Stimulated activated CD8-positive, alpha-beta memory T cell treated with anti-CD3 and anti-CD28 coated beads, Interleukin-2, amount 100 ng/mL, for 48 hours (primary cell): Measurements from ENCODE around the gene TOR2A.
A peak's percentile ranks its signal among the peaks of the same experiment; 100 is the strongest.

Experiments used
- DNase-seq, 2 donors: peaks; one replicate each; pipeline ENCODE4 v3.0.0-alpha.2; 2020; ENCODE audit warnings: low read depth in 2 of 2

Gene TOR2A

DNA sequence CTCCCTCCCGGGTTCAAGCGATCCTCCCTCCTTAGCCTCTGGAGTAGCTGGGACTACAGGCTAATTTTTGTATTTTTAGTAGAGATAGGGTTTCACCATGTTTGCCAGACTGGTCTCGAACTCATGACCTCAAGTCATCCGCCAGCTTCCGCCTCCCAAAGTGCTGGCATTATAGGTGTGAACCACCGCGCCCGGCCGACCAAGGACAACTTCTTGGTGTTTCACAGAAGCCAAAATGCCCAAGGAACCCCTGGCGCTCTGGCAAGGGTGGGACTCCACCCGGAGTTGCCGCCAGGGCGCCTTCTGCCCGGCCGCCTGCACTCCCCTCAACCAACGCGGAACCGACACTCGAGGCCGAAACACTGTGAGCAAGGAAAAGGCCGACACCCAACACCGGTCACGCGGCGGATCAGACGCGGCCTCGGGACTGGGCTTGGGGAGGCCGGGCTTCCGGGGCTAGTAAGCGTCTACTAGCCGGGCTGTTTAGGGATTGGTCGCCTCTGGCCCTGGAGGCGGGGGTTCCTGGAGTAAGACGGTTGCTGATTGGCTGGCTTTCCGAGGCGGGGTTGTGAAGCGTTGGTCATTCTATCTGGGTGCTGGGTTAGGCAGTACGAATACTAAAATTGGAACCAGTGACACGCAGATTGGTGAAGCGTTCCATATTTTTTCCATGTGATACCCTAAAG is 36.0 kb downstream of the TOR2A start:
- DNase-seq, result peak; percentile 71 to 85

GRCh38 chr9:127698386-127698785 is 36.7 kb downstream of the TOR2A start:
- no peak for DNase-seq

DNA sequence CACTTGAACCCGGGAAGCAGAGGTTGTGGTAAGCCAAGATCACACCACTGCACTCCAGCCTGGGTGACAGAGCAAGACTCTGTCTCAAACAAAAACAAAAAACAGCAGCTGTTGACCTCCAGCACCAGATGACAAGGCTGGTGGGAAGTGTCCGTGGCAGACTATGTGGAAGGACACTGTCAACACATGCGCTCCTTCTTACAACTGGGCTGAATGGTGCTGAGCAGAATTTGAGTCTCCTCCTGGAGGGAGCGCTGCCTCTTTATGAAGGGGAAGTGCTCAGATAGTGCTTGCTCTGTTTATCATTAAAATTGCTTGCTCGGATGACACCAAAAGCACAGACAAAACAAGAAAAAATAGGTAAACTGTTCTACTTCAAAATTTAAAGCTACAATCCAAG is 37.5 kb downstream of the TOR2A start:
- DNase-seq, result no peak

DNA sequence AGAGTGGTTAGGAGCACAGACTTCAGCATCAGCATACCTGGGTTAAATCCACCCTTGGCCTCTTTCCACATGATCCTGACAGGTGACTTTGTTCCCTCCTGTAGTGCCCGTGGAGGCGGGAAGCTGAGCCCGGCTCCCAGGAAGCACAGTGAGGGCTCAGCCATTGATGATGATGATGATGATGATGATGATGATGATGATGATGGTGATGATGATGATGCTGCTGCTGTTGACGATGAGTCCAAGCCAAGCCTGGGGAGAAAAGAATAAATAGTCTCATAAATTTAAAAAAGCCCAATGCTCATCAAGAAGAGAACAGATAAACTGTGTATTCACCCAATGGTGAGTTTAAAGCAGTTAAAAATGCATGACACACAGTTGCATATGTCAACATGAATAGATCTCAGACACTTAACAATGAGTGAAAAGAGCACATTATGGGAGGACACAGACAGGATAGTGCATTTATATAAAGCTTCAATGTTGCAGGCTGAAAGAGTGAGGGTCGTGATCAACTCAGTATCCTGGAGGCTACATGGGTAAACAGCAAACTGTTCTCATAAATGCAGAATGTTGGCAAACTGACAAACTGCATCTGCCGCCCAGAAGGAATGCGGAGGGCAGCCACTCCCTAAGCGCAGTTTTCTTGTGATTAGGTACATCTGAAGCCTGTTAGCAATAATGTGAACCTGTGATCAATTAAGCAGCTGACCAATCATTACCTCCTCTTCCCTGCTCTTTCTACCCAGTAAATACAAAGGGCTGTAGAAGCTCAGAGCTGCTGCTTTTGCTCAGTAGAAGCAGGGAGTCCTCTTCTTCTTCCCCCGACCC is 40.0 kb downstream of the TOR2A start:
- DNase-seq, result no peak

DNA sequence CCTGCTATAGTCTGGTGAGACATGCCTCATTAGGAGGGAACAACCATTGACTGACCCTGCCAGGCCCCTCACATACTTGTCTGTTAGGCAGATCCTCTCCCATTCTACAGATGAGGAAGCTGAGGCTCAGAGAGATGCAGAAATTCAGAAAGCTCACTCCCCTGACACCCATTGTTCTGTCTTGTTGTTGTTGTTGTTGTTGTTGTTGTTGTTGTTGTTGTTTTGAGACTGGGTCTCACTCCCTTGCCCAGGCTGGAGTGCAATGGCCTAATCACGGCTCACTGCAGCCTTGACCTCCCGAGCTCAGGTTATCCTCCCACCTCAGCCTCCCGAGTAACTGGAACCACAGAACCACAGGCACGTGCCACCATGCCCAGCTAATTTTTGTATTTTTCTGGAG is 41.4 kb downstream of the TOR2A start:
- DNase-seq, result no peak

DNA sequence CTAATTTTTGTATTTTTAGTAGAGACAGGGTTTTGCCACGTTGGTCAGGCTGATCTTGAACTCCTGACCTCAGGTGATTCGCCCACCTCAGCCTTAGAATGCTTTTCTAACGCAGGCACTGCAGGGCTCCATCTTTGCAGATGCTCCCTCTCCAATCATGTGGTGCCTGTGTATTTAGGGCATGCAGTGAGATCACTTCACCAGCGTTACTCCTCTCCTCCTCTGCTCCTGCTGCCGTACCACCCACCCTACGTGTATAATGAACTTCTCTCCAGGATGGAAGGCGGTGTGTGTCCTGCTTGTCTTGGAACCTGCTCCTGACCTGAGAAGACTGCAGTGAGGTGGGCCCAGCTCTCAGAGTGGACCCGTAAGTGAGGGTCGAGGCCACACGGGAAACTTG is 42.0 kb downstream of the TOR2A start:
- no peak for DNase-seq

DNA sequence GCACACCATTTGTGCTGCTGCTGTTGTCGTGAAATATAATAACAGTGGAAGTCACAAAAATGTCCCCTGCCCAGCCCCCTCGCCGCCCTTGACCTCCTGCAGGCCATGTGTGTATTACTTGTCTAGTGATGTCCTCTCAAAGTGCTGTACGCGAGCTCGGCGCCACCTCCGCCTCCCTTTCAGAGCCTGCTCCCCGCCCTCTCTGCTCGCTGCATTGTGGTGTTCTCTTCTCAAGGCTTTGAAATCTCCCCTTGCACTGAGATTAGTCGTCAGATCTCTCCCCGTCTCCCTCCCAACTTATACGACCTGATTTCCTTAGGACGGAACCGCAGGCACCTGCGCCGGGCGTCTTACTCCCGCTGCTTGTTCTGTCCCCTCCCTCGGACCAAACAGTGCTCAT is 43.0 kb downstream of the TOR2A start:
- no peak for DNase-seq

GRCh38 chr9:127690735-127691134 is 44.4 kb downstream of the TOR2A start:
- DNase-seq, result no peak

GRCh38 chr9:127689329-127690000 is 45.6 kb downstream of the TOR2A start:
- no peak for DNase-seq

DNA sequence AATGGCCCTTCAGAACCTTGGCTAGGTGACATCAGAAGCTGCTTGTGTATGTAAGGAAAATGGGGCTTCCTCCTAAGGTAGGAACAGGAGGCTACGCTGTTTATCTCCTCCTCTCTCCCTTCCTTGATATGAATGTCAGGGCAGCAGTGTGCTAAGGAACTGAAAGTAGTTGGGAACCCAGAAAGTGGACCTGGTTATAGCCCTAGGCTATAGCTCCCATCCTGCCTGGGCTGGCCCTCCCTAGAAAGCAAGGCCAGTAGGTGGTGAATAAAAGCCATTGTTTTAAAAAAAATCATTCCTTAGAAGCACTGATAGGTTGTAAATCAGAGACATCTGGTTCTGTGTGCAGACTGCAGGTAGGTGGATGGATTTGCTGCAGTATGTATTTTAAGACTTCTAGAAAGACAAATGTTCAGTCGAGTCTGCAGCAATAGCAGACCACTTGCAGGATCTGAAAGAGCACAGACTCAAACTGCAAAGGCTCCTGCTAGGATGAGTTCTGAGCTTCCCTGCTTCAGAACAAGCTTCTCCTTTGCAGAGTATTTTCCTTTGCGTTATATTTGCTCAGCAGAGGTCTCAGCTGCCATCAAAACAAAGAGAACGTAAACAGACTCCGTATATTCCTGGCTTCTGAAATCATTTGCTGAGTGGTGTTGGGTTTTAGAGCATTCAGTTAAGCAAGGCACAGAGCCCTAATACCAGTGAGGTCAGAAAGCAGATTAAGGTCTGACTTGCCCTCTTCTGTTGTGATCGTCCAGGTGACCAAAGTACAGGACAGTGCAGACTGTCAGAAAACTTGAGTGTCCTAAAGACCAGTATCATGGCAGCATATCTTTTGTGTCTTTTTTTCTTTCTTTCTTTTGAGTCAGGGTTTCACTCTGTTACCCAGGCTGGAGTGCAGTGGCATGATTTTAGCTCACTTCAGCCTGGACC is 48.4 kb downstream of the TOR2A start:
- no peak for DNase-seq

- no peak for DNase-seq
Measured at GRCh38 chr9:127684576-127684975, 50.5 kb downstream of the TOR2A start.

DNA sequence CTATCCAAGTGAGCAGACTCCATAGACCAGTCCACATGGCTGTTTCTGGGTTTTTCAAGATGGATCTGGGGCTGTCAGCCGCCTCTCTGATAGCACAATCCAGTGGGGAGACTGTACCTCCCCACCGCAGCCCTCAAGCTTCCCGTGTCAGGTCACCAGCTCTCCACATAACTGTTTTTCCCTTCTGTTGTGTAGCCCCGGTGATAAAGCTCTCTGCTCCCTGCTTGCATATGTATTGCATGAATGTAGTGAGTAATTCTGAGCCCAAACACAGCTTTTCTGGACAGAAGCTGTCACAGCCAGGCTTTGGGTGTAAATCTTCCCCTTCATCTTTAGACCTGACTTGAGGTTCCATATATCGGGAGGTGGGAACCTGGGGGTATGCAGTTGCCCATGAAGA is 51.4 kb downstream of the TOR2A start:
- no peak for DNase-seq

DNA sequence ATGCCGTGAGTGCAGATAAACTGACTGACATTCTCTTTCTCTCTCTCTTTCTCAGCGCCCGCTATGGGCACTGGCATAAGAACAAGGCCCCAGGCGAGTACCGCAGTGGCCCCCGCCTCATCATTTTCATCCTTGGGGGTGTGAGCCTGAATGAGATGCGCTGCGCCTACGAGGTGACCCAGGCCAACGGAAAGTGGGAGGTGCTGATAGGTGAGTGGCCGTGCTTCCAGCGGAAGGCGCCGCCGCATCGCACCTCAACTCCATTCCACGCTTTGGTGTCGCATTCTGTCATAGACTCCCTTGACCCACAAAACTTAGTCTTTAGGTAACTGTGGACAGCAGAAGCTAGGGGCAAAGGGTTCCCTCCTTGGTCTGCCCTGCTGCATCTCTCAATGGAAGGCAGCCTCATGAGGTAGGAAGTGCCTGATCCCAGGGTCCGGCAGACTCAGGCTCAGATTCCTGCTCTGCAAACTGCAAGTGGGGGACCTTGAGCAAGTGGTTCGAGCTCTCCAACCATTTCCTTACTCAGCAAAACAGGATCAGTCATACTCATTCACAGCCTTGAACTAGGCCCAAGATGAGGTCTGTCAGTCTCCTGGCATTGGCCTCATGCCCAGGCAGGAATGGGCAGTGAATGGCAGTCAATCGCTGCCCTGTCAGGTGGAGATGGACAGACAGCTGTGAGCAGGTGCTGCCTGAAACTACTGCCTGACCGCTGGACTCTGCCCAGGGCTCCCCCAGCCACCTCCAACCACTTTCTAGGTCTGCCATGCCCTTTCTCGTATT is 52.5 kb downstream of the TOR2A start:
- no peak for DNase-seq
